WTC11 (cell line): ENCODE measurements around the gene SLCO1B3. TPM values are rescaled to one million over a fixed set of nuclear protein-coding genes. Genes with fewer than 3 reads are reported as not detected.

Experiments used
- ATAC-seq: fragments of 200-7000 bp; cut with Tn5 transposase; 2 replicates; pipeline ENCODE4 v1.10.0; 2021; ENCODE audit warnings: mild to moderate bottlenecking, moderate library complexity
- Bru-seq: library from RNA; stranded (reverse); fragments of 400-500 nt; gene quantifications from one replicate; lab custom pipeline; 2021; lab: Mats Ljungman, UMichigan
- CTCF ChIA-PET: fragments of 300-600 bp; sonication (Branson Sonifier 250); formaldehyde crosslinking; loops from one replicate; lab custom pipeline; 2021; ENCODE audit warnings: antibody characterized with exemption; lab: Charles Lee
- POLR2A ChIA-PET: fragments of 350-600 bp; sonication (Branson Sonifier 250); formaldehyde crosslinking; loops from one replicate; lab custom pipeline; 2021; ENCODE audit warnings: antibody characterized with exemption; lab: Charles Lee
- DNase-seq: peaks from one replicate; pipeline ENCODE4 v3.0.0; 2021; ENCODE audit warnings: low spot score
- H3K27ac Mint-ChIP-seq: 2 replicates; pipeline ENCODE4 v1.8.0; 2021; ENCODE audit warnings: mixed read lengths
- H3K27me3 Mint-ChIP-seq: 2 replicates; pipeline ENCODE4 v1.8.0; 2021; ENCODE audit warnings: low read depth, mild to moderate bottlenecking, moderate library complexity, mixed read lengths
- H3K36me3 Mint-ChIP-seq: 2 replicates; pipeline ENCODE4 v1.8.0; 2021; ENCODE audit warnings: mixed read lengths
- H3K4me1 Mint-ChIP-seq: 2 replicates; pipeline ENCODE4 v1.8.0; 2022; ENCODE audit warnings: mixed read lengths
- H3K4me3 Mint-ChIP-seq: 2 replicates; pipeline ENCODE4 v1.8.0; 2021; ENCODE audit warnings: mild to moderate bottlenecking, moderate library complexity, mixed read lengths
- H3K9me3 Mint-ChIP-seq: 2 replicates; pipeline ENCODE4 v1.8.0; 2021; ENCODE audit warnings: mixed read lengths
- AR ChIP-seq: fragments of 250-450 bp; sonication (Bioruptor Pico); IDR thresholded peaks from 2 replicates; pipeline ENCODE4 v1.9.0; 2021; ENCODE audit warnings: mild to moderate bottlenecking
- ARID4B ChIP-seq: sonication (generic); formaldehyde crosslinking; IDR thresholded peaks from 2 replicates; pipeline ENCODE4 v1.8.0; 2023; ENCODE audit warnings: missing genetic modification reagents, mild to moderate bottlenecking, borderline replicate concordance
- ATF1 ChIP-seq: sonication (generic); formaldehyde crosslinking; IDR thresholded peaks from 2 replicates; pipeline ENCODE4 v1.8.1; 2023; ENCODE audit warnings: mild to moderate bottlenecking, moderate library complexity, missing genetic modification reagents
- CREB1 ChIP-seq: sonication (generic); formaldehyde crosslinking; IDR thresholded peaks from 2 replicates; pipeline ENCODE4 v1.8.0; 2023; ENCODE audit warnings: mild to moderate bottlenecking, missing genetic modification reagents
- GRHL2 ChIP-seq: fragments of 250-450 bp; sonication (Bioruptor Pico); IDR thresholded peaks from 2 replicates; pipeline ENCODE4 v1.8.0; 2022; ENCODE audit warnings: mild to moderate bottlenecking, moderate library complexity; ENCODE audit not compliant: insufficient replicate concordance, severe bottlenecking
- HMGA2 ChIP-seq: fragments of 250-450 bp; sonication (Bioruptor Pico); IDR thresholded peaks from 2 replicates; pipeline ENCODE4 v1.4.0; 2021; ENCODE audit warnings: mild to moderate bottlenecking, moderate library complexity
- MXD4 ChIP-seq: fragments of 250-450 bp; sonication (Bioruptor Pico); IDR thresholded peaks from 2 replicates; pipeline ENCODE4 v1.8.0; 2021; ENCODE audit warnings: mild to moderate bottlenecking, moderate library complexity, borderline replicate concordance
- NFE2L1 ChIP-seq: sonication (generic); formaldehyde crosslinking; IDR thresholded peaks from 2 replicates; pipeline ENCODE4 v1.8.1; 2023; ENCODE audit warnings: missing genetic modification reagents
- OVOL2 ChIP-seq: fragments of 250-450 bp; sonication (Bioruptor Pico); IDR thresholded peaks from 2 replicates; pipeline ENCODE4 v1.9.0; 2021; ENCODE audit warnings: mild to moderate bottlenecking, borderline replicate concordance
- RORB ChIP-seq: fragments of 250-450 bp; sonication (Bioruptor Pico); IDR thresholded peaks from 2 replicates; pipeline ENCODE4 v1.9.0; 2021; ENCODE audit warnings: mild to moderate bottlenecking
- SMAD3 ChIP-seq: sonication (generic); formaldehyde crosslinking; IDR thresholded peaks from 2 replicates; pipeline ENCODE4 v1.8.0; 2022; ENCODE audit warnings: missing genetic modification reagents, mild to moderate bottlenecking, borderline replicate concordance
- SOX15 ChIP-seq: fragments of 250-450 bp; sonication (Bioruptor Pico); IDR thresholded peaks from 2 replicates; pipeline ENCODE4 v1.9.0; 2021; ENCODE audit warnings: mild to moderate bottlenecking
- TEAD4 ChIP-seq: sonication (generic); formaldehyde crosslinking; IDR thresholded peaks from 2 replicates; pipeline ENCODE4 v1.8.0; 2022; ENCODE audit warnings: mild to moderate bottlenecking, missing genetic modification reagents
- TP53 ChIP-seq: sonication (generic); formaldehyde crosslinking; IDR thresholded peaks from 2 replicates; pipeline ENCODE4 v1.8.1; 2023; ENCODE audit warnings: mild to moderate bottlenecking, missing genetic modification reagents
- ZNF532 ChIP-seq: fragments of 250-450 bp; sonication (Bioruptor Pico); IDR thresholded peaks from 2 replicates; pipeline ENCODE4 v1.9.0; 2021; ENCODE audit warnings: mild to moderate bottlenecking, borderline replicate concordance
- long read RNA-seq, 3 experiments: library from RNA in 1 of 3; library from capped mRNA in 1 of 3; library from polyadenylated mRNA in 1 of 3; unstranded in 2 of 3; stranded (forward) in 1 of 3; transcript quantifications; one replicate each; pipeline ENCODE4 v2.0.0, GENCODE V29; 2021
- total RNA-seq: library from RNA; stranded (reverse); gene quantifications from 3 replicates; pipeline ENCODE4 v1.2.3, GENCODE V29; 2021
- TF ChIP-seq, protein P1 (sequence below): sonication (generic); formaldehyde crosslinking; IDR thresholded peaks from 2 replicates; pipeline ENCODE4 v1.8.1; 2022; ENCODE audit warnings: mild to moderate bottlenecking, moderate library complexity, missing genetic modification reagents
- TF ChIP-seq, protein P2 (sequence below): sonication (generic); formaldehyde crosslinking; IDR thresholded peaks from 2 replicates; pipeline ENCODE4 v1.8.0; 2022; ENCODE audit warnings: mild to moderate bottlenecking, missing genetic modification reagents

Gene SLCO1B3
- not detected in 3 replicates for total RNA-seq
- Bru-seq, nascent RNA, result percentile 7 among the genes with signal in this experiment
- long read RNA-seq, experiment 1, result 0 reads
- long read RNA-seq, experiment 2, result 0 reads
- long read RNA-seq, experiment 3, result 0 reads

GRCh38 chr12:20810487-20810886 lies at the start of gene SLCO1B3:
Gene SLCO1B3 (plus strand): TSS chr12:20810705. CDS start chr12:20815739, 5,034 bp downstream.
- Mint-ChIP-seq H3K27me3 (no peaks in the 10 kb centered on the region), H3K9me3 (peaks cover 10% of the 10 kb centered on the region), H3K4me3 (no peak within 1 kb of the TSS), H3K27ac (no peak within 1 kb of the TSS), H3K36me3 (no peaks in the 10 kb centered on the region), H3K4me1 (no peaks in the 10 kb centered on the region)
- CTCF ChIA-PET, result no interaction called here
- no peak for DNase-seq
- ATAC-seq, result no peak
- POLR2A ChIA-PET, result no interaction called here
- TF ChIP-seq MXD4 (CRISPR knock-in tag) (no peak), ATF1 (no peak), CREB1 (CRISPR knock-in tag) (no peak)

GRCh38 chr12:20777420-20777819 lies 33.1 kb upstream of the SLCO1B3 start:
- Mint-ChIP-seq H3K4me1 (peaks cover 9% of the 10 kb centered on the region), H3K36me3 (peaks cover 12% of the 10 kb centered on the region; the same call in 1 of the 2 replicates), H3K9me3 (peaks cover 39% of the 10 kb centered on the region), H3K27me3 (no peaks in the 10 kb centered on the region), H3K4me3 (no peak overlapping the region), H3K27ac (no peak overlapping the region)
- TF ChIP-seq NFE2L1 (no peak), ARID4B (CRISPR knock-in tag) (no peak), SMAD3 (CRISPR knock-in tag) (no peak), HMGA2 (CRISPR knock-in tag) (no peak), TP53 (CRISPR knock-in tag) (no peak), SOX15 (CRISPR knock-in tag) (no peak), AR (CRISPR knock-in tag) (no peak), OVOL2 (CRISPR knock-in tag) (no peak), TEAD4 (CRISPR knock-in tag) (no peak), CREB1 (CRISPR knock-in tag) (no peak), GRHL2 (CRISPR knock-in tag) (no peak), ATF1 (no peak), RORB (no peak), ZNF532 (CRISPR knock-in tag) (no peak)
- TF ChIP-seq, protein P1, sequence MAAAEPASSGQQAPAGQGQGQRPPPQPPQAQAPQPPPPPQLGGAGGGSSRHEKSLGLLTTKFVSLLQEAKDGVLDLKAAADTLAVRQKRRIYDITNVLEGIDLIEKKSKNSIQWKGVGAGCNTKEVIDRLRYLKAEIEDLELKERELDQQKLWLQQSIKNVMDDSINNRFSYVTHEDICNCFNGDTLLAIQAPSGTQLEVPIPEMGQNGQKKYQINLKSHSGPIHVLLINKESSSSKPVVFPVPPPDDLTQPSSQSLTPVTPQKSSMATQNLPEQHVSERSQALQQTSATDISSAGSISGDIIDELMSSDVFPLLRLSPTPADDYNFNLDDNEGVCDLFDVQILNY, result no peak
- TF ChIP-seq, protein P2, sequence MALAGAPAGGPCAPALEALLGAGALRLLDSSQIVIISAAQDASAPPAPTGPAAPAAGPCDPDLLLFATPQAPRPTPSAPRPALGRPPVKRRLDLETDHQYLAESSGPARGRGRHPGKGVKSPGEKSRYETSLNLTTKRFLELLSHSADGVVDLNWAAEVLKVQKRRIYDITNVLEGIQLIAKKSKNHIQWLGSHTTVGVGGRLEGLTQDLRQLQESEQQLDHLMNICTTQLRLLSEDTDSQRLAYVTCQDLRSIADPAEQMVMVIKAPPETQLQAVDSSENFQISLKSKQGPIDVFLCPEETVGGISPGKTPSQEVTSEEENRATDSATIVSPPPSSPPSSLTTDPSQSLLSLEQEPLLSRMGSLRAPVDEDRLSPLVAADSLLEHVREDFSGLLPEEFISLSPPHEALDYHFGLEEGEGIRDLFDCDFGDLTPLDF (CRISPR knock-in tag), result no peak
- ATAC-seq (no peak), DNase-seq (no peak)
- ChIA-PET POLR2A (interaction anchor here (0.5 kb wide), 1 partner anchor 687 kb away, joined by 3 read pairs; no protein-coding TSS in a partner anchor), CTCF (no interaction called here)
